H1 (cell line): Measurements from ENCODE around the gene DCTN3. TPM values are rescaled to one million over a fixed set of nuclear protein-coding genes. Genes with fewer than 3 reads are reported as not detected.
A peak's percentile ranks its signal among the peaks of the same experiment; 100 is the strongest.

Experiments
- CTCF ChIA-PET: fragments of 300-600 bp; sonication (Branson Sonifier 250); formaldehyde crosslinking; loops from one replicate; lab custom pipeline; 2021; ENCODE audit not compliant: partially characterized antibody; lab: Charles Lee
- POLR2A ChIA-PET: fragments of 300-600 bp; sonication (Branson Sonifier 250); formaldehyde crosslinking; loops from one replicate; lab custom pipeline; 2021; ENCODE audit warnings: inconsistent platforms; ENCODE audit not compliant: partially characterized antibody; lab: Charles Lee
- DNase-seq, 2 experiments: peaks; one replicate each; pipeline versions ENCODE4 v3.0.0 to v3.0.0-alpha.2; 2010 to 2022; ENCODE audit warnings: low spot score in 2 of 2, low read depth in 1 of 2, mixed read lengths in 1 of 2
- FAIRE-seq: peaks from 2 replicates; lab custom pipeline; 2011; peaks lifted over from hg19 to GRCh38; lab: Jason Lieb, UNC
- H2AFZ ChIP-seq: 2 replicates; pipeline ENCODE4 v1.8.1; 2012; ENCODE audit warnings: low read length, inconsistent platforms
- H2AK5ac ChIP-seq: 2 replicates; pipeline ENCODE4 v1.6.1; 2013; ENCODE audit warnings: low read depth, low read length
- H2BK120ac ChIP-seq: replicated peaks from 2 replicates; pipeline ENCODE3; 2013; ENCODE audit warnings: low read depth, low read length, inconsistent platforms
- H2BK12ac ChIP-seq: 2 replicates; pipeline ENCODE4 v1.6.1; 2013; ENCODE audit warnings: low read depth, low read length
- H2BK15ac ChIP-seq: 2 replicates; pipeline ENCODE4 v1.6.1; 2013; ENCODE audit warnings: low read length
- H2BK20ac ChIP-seq: 2 replicates; pipeline ENCODE4 v1.6.1; 2013; ENCODE audit warnings: low read length
- H2BK5ac ChIP-seq: 2 replicates; pipeline ENCODE4 v1.6.1; 2013; ENCODE audit warnings: low read depth, low read length
- H3K14ac ChIP-seq: 2 replicates; pipeline ENCODE4 v1.6.1; 2013; ENCODE audit warnings: inconsistent platforms; ENCODE audit not compliant: insufficient read length
- H3K18ac ChIP-seq: 2 replicates; pipeline ENCODE4 v1.6.1; 2013; ENCODE audit warnings: low read length; ENCODE audit errors: extremely low read depth
- H3K23ac ChIP-seq: 2 replicates; pipeline ENCODE4 v1.6.1; 2013; ENCODE audit warnings: inconsistent platforms; ENCODE audit not compliant: insufficient read length
- H3K23me2 ChIP-seq: 2 replicates; pipeline ENCODE4 v1.6.1; 2013; ENCODE audit warnings: low read depth, low read length
- H3K27ac ChIP-seq: 2 replicates; pipeline ENCODE4 v1.6.1; 2011; ENCODE audit warnings: low read depth, low read length, inconsistent platforms
- H3K27me3 ChIP-seq, 4 experiments: replicated peaks in 1 of 4; 1 replicate in 1 of 4; 2 replicates in 3 of 4; pipeline versions ENCODE4 v1.6.1 to v1.8.1; 2011 to 2013; ENCODE audit warnings: low read length in 3 of 4, mild to moderate bottlenecking in 3 of 4, inconsistent platforms in 2 of 4, mixed read lengths in 2 of 4, moderate library complexity in 1 of 4; ENCODE audit not compliant: control insufficient read depth in 3 of 4, insufficient read depth in 3 of 4; ENCODE audit errors: extremely low read depth in 1 of 4
- H3K36me3 ChIP-seq, 4 experiments: 2 replicates each; pipeline versions ENCODE4 v1.6.1 to v1.8.1; 2011 to 2013; ENCODE audit warnings: mild to moderate bottlenecking in 4 of 4, low read length in 3 of 4, moderate library complexity in 2 of 4, control low read depth in 1 of 4, inconsistent platforms in 1 of 4; ENCODE audit not compliant: insufficient read depth in 4 of 4, control insufficient read depth in 2 of 4
- H3K4ac ChIP-seq: replicated peaks from 2 replicates; pipeline ENCODE3; 2013; ENCODE audit warnings: low read length, low read depth, mixed read lengths, inconsistent platforms; ENCODE audit not compliant: insufficient read length
- H3K4me1 ChIP-seq, 4 experiments: replicated peaks in 1 of 4; 1 replicate in 1 of 4; 2 replicates in 3 of 4; pipeline versions ENCODE4 v1.6.1 to v1.8.1; 2011 to 2013; ENCODE audit warnings: low read length in 3 of 4, inconsistent platforms in 2 of 4, mixed read lengths in 1 of 4; ENCODE audit not compliant: insufficient read depth in 4 of 4, control insufficient read depth in 3 of 4
- H3K4me2 ChIP-seq, 2 experiments: 2 replicates each; pipeline versions ENCODE4 v1.6.1 to v1.8.1; 2011 to 2013; ENCODE audit warnings: low read depth in 2 of 2, low read length in 2 of 2, control low read depth in 1 of 2, inconsistent platforms in 1 of 2, mild to moderate bottlenecking in 1 of 2; ENCODE audit not compliant: insufficient read depth in 1 of 2
- H3K4me3 ChIP-seq, 4 experiments: fragments of 200-600, 300-600 bp in 1 of 4; sonication (generic), shearing (Covaris generic), sonication (Bioruptor Twin) in 1 of 4; 2 replicates each; pipeline versions ENCODE4 v1.5.1 to v1.8.1; 2011 to 2016; ENCODE audit warnings: low read length in 4 of 4, low read depth in 3 of 4, control low read depth in 2 of 4, inconsistent platforms in 2 of 4, mild to moderate bottlenecking in 2 of 4, mixed read lengths in 1 of 4, moderate library complexity in 1 of 4; ENCODE audit not compliant: insufficient read depth in 2 of 4; ENCODE audit errors: extremely low read depth in 1 of 4
- H3K56ac ChIP-seq: replicated peaks from 2 replicates; pipeline ENCODE3; 2013; ENCODE audit warnings: low read depth, mild to moderate bottlenecking, mixed read lengths, low read length, inconsistent platforms; ENCODE audit not compliant: insufficient read length
- H3K79me1 ChIP-seq: 2 replicates; pipeline ENCODE4 v1.6.1; 2013; ENCODE audit warnings: low read depth, low read length, control low read depth
- H3K79me2 ChIP-seq, 2 experiments: 2 replicates each; pipeline versions ENCODE4 v1.6.1 to v1.8.1; 2012 to 2013; ENCODE audit warnings: low read length in 2 of 2, mild to moderate bottlenecking in 2 of 2, inconsistent platforms in 1 of 2; ENCODE audit not compliant: insufficient read depth in 2 of 2, control insufficient read depth in 1 of 2
- H3K9ac ChIP-seq, 4 experiments: replicated peaks in 1 of 4; 1 replicate in 1 of 4; 2 replicates in 3 of 4; pipeline versions ENCODE4 v1.6.1 to v1.8.1; 2011 to 2013; ENCODE audit warnings: low read depth in 3 of 4, low read length in 3 of 4, control low read depth in 2 of 4, mild to moderate bottlenecking in 2 of 4, moderate library complexity in 2 of 4, inconsistent platforms in 1 of 4; ENCODE audit errors: extremely low read depth in 1 of 4
- H3K9me3 ChIP-seq, 2 experiments: 2 replicates each; pipeline versions ENCODE4 v1.6.1 to v1.8.1; 2012 to 2013; ENCODE audit warnings: mild to moderate bottlenecking in 2 of 2, moderate library complexity in 2 of 2, control low read depth in 1 of 2, inconsistent platforms in 1 of 2, low read depth in 1 of 2, low read length in 1 of 2, mixed read lengths in 1 of 2; ENCODE audit not compliant: insufficient read depth in 2 of 2
- H4K20me1 ChIP-seq, 2 experiments: replicated peaks in 1 of 2; 2 replicates each; pipeline versions ENCODE3 to v1.8.1; 2011 to 2013; ENCODE audit warnings: inconsistent platforms in 2 of 2, low read length in 2 of 2, mild to moderate bottlenecking in 1 of 2; ENCODE audit not compliant: insufficient read depth in 2 of 2, control insufficient read depth in 1 of 2
- H4K5ac ChIP-seq: 2 replicates; pipeline ENCODE4 v1.6.1; 2013; ENCODE audit warnings: low read length, low read depth, mixed read lengths, inconsistent platforms; ENCODE audit not compliant: insufficient read length
- H4K8ac ChIP-seq: 2 replicates; pipeline ENCODE4 v1.8.0; 2013; ENCODE audit warnings: mild to moderate bottlenecking, moderate library complexity, low read length, inconsistent platforms; ENCODE audit not compliant: insufficient read depth; ENCODE audit errors: extremely low read depth
- H4K91ac ChIP-seq: replicated peaks from 2 replicates; pipeline ENCODE3; 2013; ENCODE audit warnings: low read length, mixed read lengths, inconsistent platforms; ENCODE audit not compliant: insufficient read length
- ASH2L ChIP-seq: fragments of 200-600, 300-600 bp; sonication (generic); IDR thresholded peaks from one replicate; pipeline ENCODE4 v1.7.1; 2017; ENCODE audit warnings: low read length
- BACH1 ChIP-seq: IDR thresholded peaks from 2 replicates; pipeline ENCODE4 v1.6.1; 2012; ENCODE audit warnings: low read length, improper control_type of control experiment
- CHD2 ChIP-seq: IDR thresholded peaks from 2 replicates; pipeline ENCODE4 v1.6.1; 2012; ENCODE audit warnings: low read length, improper control_type of control experiment
- KDM4A ChIP-seq: IDR thresholded peaks from one replicate; pipeline ENCODE4 v1.7.1; 2012; ENCODE audit warnings: low read depth, mild to moderate bottlenecking, moderate library complexity, low read length, inconsistent platforms; ENCODE audit not compliant: severe bottlenecking
- KDM5A ChIP-seq: fragments of 200-600 bp; IDR thresholded peaks from 2 replicates; pipeline ENCODE4 v1.7.1; 2012; ENCODE audit warnings: mild to moderate bottlenecking, low read length, inconsistent platforms, mixed read lengths
- RAD21 ChIP-seq, 2 experiments: IDR thresholded peaks in 1 of 2; conservative IDR thresholded peaks in 1 of 2; 2 replicates each; pipeline ENCODE4 v1.6.1; 2011; ENCODE audit warnings: low read depth in 2 of 2, low read length in 2 of 2, improper control_type of control experiment in 1 of 2, inconsistent platforms in 1 of 2, mild to moderate bottlenecking in 1 of 2, moderate library complexity in 1 of 2
- SAP30 ChIP-seq: fragments of 300-600 bp; sonication (generic); IDR thresholded peaks from 2 replicates; pipeline ENCODE4 v1.7.1; 2012; ENCODE audit warnings: low read length, moderate library complexity, mild to moderate bottlenecking, inconsistent platforms; ENCODE audit not compliant: insufficient read depth, insufficient replicate concordance
- SIN3A ChIP-seq, 2 experiments: IDR thresholded peaks in 1 of 2; conservative IDR thresholded peaks in 1 of 2; 2 replicates each; pipeline ENCODE4 v1.6.1; 2011 to 2012; ENCODE audit warnings: low read length in 2 of 2, improper control_type of control experiment in 1 of 2, low read depth in 1 of 2, mild to moderate bottlenecking in 1 of 2
- SP1 ChIP-seq: IDR thresholded peaks from 2 replicates; pipeline ENCODE4 v1.6.1; 2011; ENCODE audit warnings: low read depth, low read length
- TAF7 ChIP-seq: optimal IDR thresholded peaks from 2 replicates; pipeline ENCODE3; 2011; ENCODE audit warnings: low read depth, mild to moderate bottlenecking, inconsistent platforms, low read length, moderate library complexity, borderline replicate concordance
- WGBS, 2 experiments: shearing (Covaris generic) in 1 of 2; methylation state at CpG; one replicate each; pipeline versions ENCODE4 v1.1.6 to v1.1.7; 2013 to 2015; ENCODE audit warnings: low lambda C conversion rate in 2 of 2, mixed read lengths in 2 of 2, inconsistent platforms in 1 of 2, low coverage in 1 of 2, missing lambda C conversion rate in 1 of 2; ENCODE audit not compliant: insufficient replicate concordance in 2 of 2, insufficient coverage in 1 of 2, insufficient read length in 1 of 2; ENCODE audit errors: extremely low coverage in 1 of 2, missing lambda C conversion rate in 1 of 2; 5-methylcytosine and 5-hydroxymethylcytosine counted together
- polyA plus RNA-seq, 7 experiments: library from polyadenylated mRNA; depleted of rRNA in 3 of 7; stranded (reverse) in 5 of 7; unstranded in 2 of 7; fragments of >200 nt in 5 of 7; fragments of 200-250 nt in 2 of 7; gene quantifications; 1 replicate in 5 of 7; 2 replicates in 1 of 7; 4 replicates in 1 of 7; pipeline versions ENCODE4 v1.2.1 to v1.2.3, GENCODE V29; 2011 to 2013; ENCODE audit warnings: missing spikeins in 2 of 7, mixed read lengths in 2 of 7
- total RNA-seq: library from RNA; stranded (reverse); fragmentation: NEBNext Ultra II Directional; extraction: Animal tissue kit (Norgen Biotek cat#: 25700); gene quantifications from 2 replicates; pipeline ENCODE4 v1.2.1, GENCODE V29; 2021
- TF ChIP-seq, protein P1 (sequence below): IDR thresholded peaks from 2 replicates; pipeline ENCODE4 v1.6.1; 2012; ENCODE audit warnings: inconsistent platforms

DCTN3 gene
- total and polyA plus RNA-seq, 2 of the 8 experiments (the other 6 are each of a cell fraction or from before 2014, with no cell fraction given): 25.6 to 39.2 TPM

- H3K4me2 ChIP-seq: peak overlapping the region; percentile 85 to 98
- H3K4me1 ChIP-seq: peaks cover 0 to 4% (median 2%) of the 10 kb centered on the region in 4 experiments; a peak in 2 of 7 replicates
- no peak overlapping the region for H4K8ac ChIP-seq
- no peak overlapping the region for H2AK5ac ChIP-seq
- no peak for DNase-seq
- ChIA-PET POLR2A (interaction anchor here (0.8 to 7.7 kb wide), 5 partner anchors 9 to 30 kb away, joined by 4 to 92 read pairs (median 8); partner anchors contain the start of genes GALT, IL11RA and SIGMAR1), CTCF (interaction anchor here (0.6 to 15.2 kb wide), 14 partner anchors 9 to 722 kb away, joined by 3 to 277 read pairs (median 5); partner anchors contain the start of genes DCTN3, GALT, IL11RA and SIGMAR1)
- H2AFZ ChIP-seq: no peak overlapping the region
- H3K18ac ChIP-seq: no peak overlapping the region
- H3K23me2 ChIP-seq: peaks cover 9% of the 10 kb centered on the region
- no peak overlapping the region for H2BK5ac ChIP-seq
- H3K79me2 ChIP-seq: peaks cover 0 to 8% of the 10 kb centered on the region in 2 experiments; a peak in 1 of 4 replicates
- H4K5ac ChIP-seq: no peak overlapping the region
- H3K23ac ChIP-seq: no peak overlapping the region
- H2BK15ac ChIP-seq: no peak overlapping the region
- peaks cover 0 to 5% (median 0%) of the 10 kb centered on the region in 4 experiments; a peak in 3 of 8 replicates for H3K36me3 ChIP-seq
- no peaks in the 10 kb centered on the region for H3K79me1 ChIP-seq
- H4K20me1 ChIP-seq: peaks cover 0 to 2% of the 10 kb centered on the region in 2 experiments
- H3K4ac ChIP-seq: no peak overlapping the region
- H3K4me3 ChIP-seq: peak overlapping the region; percentile 59 to 81 (median 78)
- peaks cover 0 to 5% (median 0%) of the 10 kb centered on the region in 4 experiments; a peak in 2 of 7 replicates for H3K27me3 ChIP-seq
- H3K14ac ChIP-seq: no peak overlapping the region
- TF ChIP-seq RAD21 (IDR thresholded peaks at IDR 0.05 in 1 of 2, conservative IDR thresholded peaks at IDR 0.05 in 1 of 2; ENCODE audit: low read depth in 2 of 2, low read length in 2 of 2): no peak
- TF ChIP-seq, protein P1, sequence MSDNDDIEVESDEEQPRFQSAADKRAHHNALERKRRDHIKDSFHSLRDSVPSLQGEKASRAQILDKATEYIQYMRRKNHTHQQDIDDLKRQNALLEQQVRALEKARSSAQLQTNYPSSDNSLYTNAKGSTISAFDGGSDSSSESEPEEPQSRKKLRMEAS: peak; percentile 16; the same call in 1 of the 2 replicates
- peak; percentile 93 for TF ChIP-seq ASH2L
- TF ChIP-seq CHD2: peak; percentile 78; the same call in 1 of the 2 replicates
- no peak for TF ChIP-seq BACH1
- TF ChIP-seq SP1: 0 out of 2 replicates have a peak, but pooled peaks have one; percentile 29
- TF ChIP-seq TAF7: no peak
- TF ChIP-seq KDM4A: peak; percentile 64
- no peak for TF ChIP-seq KDM5A
- peak; percentile 2 for TF ChIP-seq SAP30
- TF ChIP-seq SIN3A (conservative IDR thresholded peaks at IDR 0.05 in 1 of 2, IDR thresholded peaks at IDR 0.05 in 1 of 2; ENCODE audit: low read depth in 1 of 2, low read length in 2 of 2): peak in 1 of 2 experiments; percentile 12; a peak in 1 of 4 replicates
- H3K27ac ChIP-seq: no peak overlapping the region
- no peak overlapping the region for H4K91ac ChIP-seq
- no peak overlapping the region for H2BK120ac ChIP-seq
- peaks cover 3 to 5% of the 10 kb centered on the region in 2 experiments; a peak in 1 of 4 replicates for H3K9me3 ChIP-seq
- no peak overlapping the region for H3K56ac ChIP-seq
- no peak for FAIRE-seq
- 4% methylated on average over 23 of the region's 26 CpGs; no CpG with 5 or more reads in 1 of the 2 experiments for WGBS, 2 experiments
- H2BK20ac ChIP-seq: no peak overlapping the region
- H2BK12ac ChIP-seq: no peak overlapping the region
- no peak overlapping the region; a peak in 1 of 7 replicates for H3K9ac ChIP-seq
These were observed 44.7 kb upstream of the DCTN3 start for GRCh38 chr9:34665067-34665380.
